HG03159 (cell line): ENCODE measurements around the gene TMEM106A.
"Not testable (repeated sequence)": the region's sequence is repeated elsewhere in the genome, so short reads cannot be mapped to it uniquely, and the experiment has no call there.

Experiments used
- ATAC-seq: cut with Tn5 transposase; IDR thresholded peaks from one replicate; pipeline ENCODE4 v1.9.1; 2021; ENCODE audit warnings: mild to moderate bottlenecking, moderate library complexity; ENCODE audit not compliant: unreplicated experiment

TMEM106A gene

GRCh38 chr17:43215341-43215740, 3.7 kb downstream of the TMEM106A start:
- ATAC-seq, result no peak

GRCh38 chr17:43216369-43216761, 4.7 kb downstream of the TMEM106A start:
- ATAC-seq, result no peak

- no peak for ATAC-seq
Measured at GRCh38 chr17:43216762-43217613, 5.3 kb downstream of the TMEM106A start.

- ATAC-seq, result no peak
Measured at GRCh38 chr17:43217614-43218087, 6.0 kb downstream of the TMEM106A start.

GRCh38 chr17:43219001-43219400, 7.3 kb downstream of the TMEM106A start:
- ATAC-seq, result no peak

- no peak for ATAC-seq
Measured at GRCh38 chr17:43219746-43220380, 8.2 kb downstream of the TMEM106A start.

GRCh38 chr17:43220511-43221125, 8.9 kb downstream of the TMEM106A start:
- ATAC-seq, result no peak

- no peak for ATAC-seq
Measured at GRCh38 chr17:43224146-43224705, 12.6 kb downstream of the TMEM106A start.

GRCh38 chr17:43226393-43226792, 14.7 kb downstream of the TMEM106A start:
- ATAC-seq, result no peak

GRCh38 chr17:43228020-43228782, 16.5 kb downstream of the TMEM106A start, which contains the start of gene CCDC200:
Gene CCDC200, minus strand, starts transcription at chr17:43228623. Its CDS starts 69 bp downstream, at chr17:43228554.
- not testable (repeated sequence) for ATAC-seq

GRCh38 chr17:43231205-43232020, 19.7 kb downstream of the TMEM106A start:
- ATAC-seq, result not testable (repeated sequence)

GRCh38 chr17:43232021-43232699, 20.5 kb downstream of the TMEM106A start:
- not testable (repeated sequence) for ATAC-seq

GRCh38 chr17:43233263-43233662, 21.6 kb downstream of the TMEM106A start:
- ATAC-seq, result not testable (repeated sequence)

GRCh38 chr17:43233877-43234276, 22.2 kb downstream of the TMEM106A start, which contains the start of gene RNU2-1:
Gene RNU2-1, minus strand, starts transcription at chr17:43233977.
- ATAC-seq, result not testable (repeated sequence)

GRCh38 chr17:43239597-43239996, 27.9 kb downstream of the TMEM106A start:
- ATAC-seq, result not testable (repeated sequence)

- ATAC-seq, result not testable (repeated sequence)
Measured at GRCh38 chr17:43240596-43241352, 29.1 kb downstream of the TMEM106A start.

GRCh38 chr17:43246456-43246855, 34.8 kb downstream of the TMEM106A start:
- not testable (repeated sequence) for ATAC-seq
